ENCODE measurements around the gene WIPI1. TPM values are rescaled to one million over a fixed set of nuclear protein-coding genes. Genes with fewer than 3 reads are reported as not detected.

The WIPI1 gene
- total RNA-seq, 1 donor from 2014 or later = 252 TPM

- DNase-seq = no peak
- no peak overlapping the region for H3K27ac Mint-ChIP-seq (ENCODE audit: unreplicated experiment)
- H3K36me3 Mint-ChIP-seq (ENCODE audit: unreplicated experiment) = no peaks in the 10 kb centered on the region
- peaks cover 4% of the 10 kb centered on the region for H3K4me1 Mint-ChIP-seq (ENCODE audit: low read depth, unreplicated experiment)
- TF ChIP-seq CTCF (IDR thresholded peaks at IDR 0.05; ENCODE audit: partially characterized antibody, unreplicated experiment) = no peak
- no peak overlapping the region for H3K4me3 Mint-ChIP-seq (ENCODE audit: unreplicated experiment)
- peaks cover 5% of the 10 kb centered on the region for H3K27me3 Mint-ChIP-seq (ENCODE audit: unreplicated experiment)
- H3K9me3 Mint-ChIP-seq (ENCODE audit: unreplicated experiment) = peaks cover 3% of the 10 kb centered on the region
Observed at GRCh38 chr17:68428498-68429172, 28.7 kb downstream of the WIPI1 start.

- Mint-ChIP-seq H3K27ac (ENCODE audit: unreplicated experiment) (no peak overlapping the region), H3K27me3 (ENCODE audit: unreplicated experiment) (peaks cover 5% of the 10 kb centered on the region)
- no peak for DNase-seq
Observed at GRCh38 chr17:68427575-68427974, 29.7 kb downstream of the WIPI1 start.

GRCh38 chr17:68425979-68426378, 31.3 kb downstream of the WIPI1 start:
- Mint-ChIP-seq H3K27me3 (ENCODE audit: unreplicated experiment) (peaks cover 4% of the 10 kb centered on the region), H3K36me3 (ENCODE audit: unreplicated experiment) (peaks cover 5% of the 10 kb centered on the region), H3K9me3 (ENCODE audit: unreplicated experiment) (peaks cover 3% of the 10 kb centered on the region), H3K27ac (ENCODE audit: unreplicated experiment) (no peak overlapping the region), H3K4me3 (ENCODE audit: unreplicated experiment) (no peak overlapping the region), H3K4me1 (ENCODE audit: low read depth, unreplicated experiment) (no peaks in the 10 kb centered on the region)
- TF ChIP-seq CTCF (IDR thresholded peaks at IDR 0.05; ENCODE audit: partially characterized antibody, unreplicated experiment) = no peak
- no peak for DNase-seq

More at GRCh38 chr17:68427575-68427974, 29.7 kb downstream of the WIPI1 start:
- Mint-ChIP-seq H3K36me3 (ENCODE audit: unreplicated experiment) (no peaks in the 10 kb centered on the region), H3K9me3 (ENCODE audit: unreplicated experiment) (peaks cover 3% of the 10 kb centered on the region), H3K4me1 (ENCODE audit: low read depth, unreplicated experiment) (peaks cover 2% of the 10 kb centered on the region), H3K4me3 (ENCODE audit: unreplicated experiment) (no peak overlapping the region)
- no peak for TF ChIP-seq CTCF (IDR thresholded peaks at IDR 0.05; ENCODE audit: partially characterized antibody, unreplicated experiment)

- DNase-seq = no peak
- H3K27me3 Mint-ChIP-seq (ENCODE audit: unreplicated experiment) = peaks cover 10% of the 10 kb centered on the region
- no peak overlapping the region for H3K4me3 Mint-ChIP-seq (ENCODE audit: unreplicated experiment)
- H3K36me3 Mint-ChIP-seq (ENCODE audit: unreplicated experiment) = peaks cover 17% of the 10 kb centered on the region
- H3K9me3 Mint-ChIP-seq (ENCODE audit: unreplicated experiment) = peaks cover 12% of the 10 kb centered on the region
- H3K27ac Mint-ChIP-seq (ENCODE audit: unreplicated experiment) = no peak overlapping the region
- no peaks in the 10 kb centered on the region for H3K4me1 Mint-ChIP-seq (ENCODE audit: low read depth, unreplicated experiment)
- no peak for TF ChIP-seq CTCF (IDR thresholded peaks at IDR 0.05; ENCODE audit: partially characterized antibody, unreplicated experiment)
Observed at GRCh38 chr17:68424861-68425260, 32.4 kb downstream of the WIPI1 start.

- peaks cover 17% of the 10 kb centered on the region for H3K9me3 Mint-ChIP-seq (ENCODE audit: unreplicated experiment)
- no peak for DNase-seq
- H3K4me3 Mint-ChIP-seq (ENCODE audit: unreplicated experiment) = no peak overlapping the region
- H3K4me1 Mint-ChIP-seq (ENCODE audit: low read depth, unreplicated experiment) = no peaks in the 10 kb centered on the region
- peaks cover 22% of the 10 kb centered on the region for H3K36me3 Mint-ChIP-seq (ENCODE audit: unreplicated experiment)
- no peak overlapping the region for H3K27ac Mint-ChIP-seq (ENCODE audit: unreplicated experiment)
- no peak for TF ChIP-seq CTCF (IDR thresholded peaks at IDR 0.05; ENCODE audit: partially characterized antibody, unreplicated experiment)
- peaks cover 14% of the 10 kb centered on the region for H3K27me3 Mint-ChIP-seq (ENCODE audit: unreplicated experiment)
Observed at GRCh38 chr17:68424203-68424602, 33.1 kb downstream of the WIPI1 start.
